T-helper 1 cell treated with Interleukin-12 subunit alpha and Interleukin-12 subunit beta and Interleukin-4 antibody, amounts not matched to agents 30 ng/mL and 1 ng/mL, for 36 hours (primary cell): ENCODE results near the gene DNAJC18. TPM values are rescaled to one million over a fixed set of nuclear protein-coding genes. Genes with fewer than 3 reads are reported as not detected.

Source experiments
- intact Hi-C: fragments of 100-400 bp; cut with micrococcal nuclease; formaldehyde crosslinking; loops from one replicate; pipeline ENCODE4 v1.15.1; 2024
- total RNA-seq: library from RNA; stranded (reverse); gene quantifications from 2 replicates; pipeline ENCODE4 v1.2.3, GENCODE V29; 2022

DNAJC18 gene
- total RNA-seq, 1 donor from 2014 or later, result 13.4 TPM

DNA sequence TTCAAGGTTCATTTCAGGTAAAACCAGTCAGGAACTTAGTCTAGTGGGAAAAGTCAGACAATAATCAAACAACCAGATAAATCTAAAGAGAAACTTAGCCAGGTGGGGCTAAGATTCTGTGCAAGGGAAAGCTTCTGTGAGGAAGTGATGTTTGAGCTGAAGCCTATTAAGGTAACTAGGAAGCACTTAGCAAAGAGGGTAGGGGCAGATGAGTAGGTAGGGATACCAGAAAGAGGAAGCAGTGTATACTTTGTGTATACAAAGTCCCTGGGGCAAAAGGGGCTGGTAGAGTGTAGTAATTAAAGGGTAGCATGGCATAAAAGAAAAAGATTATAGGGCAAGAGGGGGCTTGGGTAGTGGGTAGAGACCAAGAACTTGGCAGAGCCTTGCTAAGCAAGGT, 31.8 kb downstream of the DNAJC18 start:
- intact Hi-C loops, result no loop called here

DNA sequence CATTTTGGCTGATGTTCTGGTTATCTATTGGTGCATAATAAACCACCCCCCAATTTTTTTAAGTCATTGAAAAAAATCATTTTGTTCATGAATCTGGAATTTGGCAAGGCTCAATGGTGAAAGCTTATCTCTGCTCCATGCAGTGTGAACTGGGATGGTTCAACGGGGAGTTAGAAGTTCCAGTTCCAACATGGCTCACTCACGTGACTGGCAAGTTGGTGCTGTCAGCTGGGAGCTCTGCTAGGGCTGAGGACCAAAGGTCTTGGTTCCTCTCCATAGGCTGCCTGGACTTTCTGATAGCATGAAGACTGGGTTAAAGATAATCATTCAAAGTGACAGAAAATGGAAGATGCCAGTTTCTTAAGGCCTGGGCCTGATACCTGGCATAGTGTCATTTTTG, 32.4 kb downstream of the DNAJC18 start:
- intact Hi-C loops, result no loop called here

DNA sequence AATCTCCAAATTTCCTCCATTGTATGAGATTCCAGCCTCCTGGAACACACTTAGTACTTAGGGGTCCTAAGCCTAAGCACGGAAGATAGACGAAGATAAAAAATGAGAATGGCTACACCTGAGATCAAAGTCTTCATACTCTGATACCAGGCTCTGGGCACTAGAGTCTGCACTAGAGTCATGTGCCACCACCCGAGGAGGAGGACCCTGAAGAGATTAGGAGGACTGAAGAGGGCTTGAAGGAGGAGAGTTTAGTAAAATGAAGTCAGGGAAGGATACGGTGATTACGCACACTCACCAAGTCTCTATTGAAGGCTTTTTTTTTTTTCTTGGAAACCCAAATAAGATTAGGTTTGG, 34.9 kb downstream of the DNAJC18 start:
- intact Hi-C loops, result loop anchor here (1.0 to 5.0 kb wide), 17 partner anchors 10 to 1227 kb away; partner anchors contain the start of genes APBB3, BRD8, DNAJC18 and ETF1

DNA sequence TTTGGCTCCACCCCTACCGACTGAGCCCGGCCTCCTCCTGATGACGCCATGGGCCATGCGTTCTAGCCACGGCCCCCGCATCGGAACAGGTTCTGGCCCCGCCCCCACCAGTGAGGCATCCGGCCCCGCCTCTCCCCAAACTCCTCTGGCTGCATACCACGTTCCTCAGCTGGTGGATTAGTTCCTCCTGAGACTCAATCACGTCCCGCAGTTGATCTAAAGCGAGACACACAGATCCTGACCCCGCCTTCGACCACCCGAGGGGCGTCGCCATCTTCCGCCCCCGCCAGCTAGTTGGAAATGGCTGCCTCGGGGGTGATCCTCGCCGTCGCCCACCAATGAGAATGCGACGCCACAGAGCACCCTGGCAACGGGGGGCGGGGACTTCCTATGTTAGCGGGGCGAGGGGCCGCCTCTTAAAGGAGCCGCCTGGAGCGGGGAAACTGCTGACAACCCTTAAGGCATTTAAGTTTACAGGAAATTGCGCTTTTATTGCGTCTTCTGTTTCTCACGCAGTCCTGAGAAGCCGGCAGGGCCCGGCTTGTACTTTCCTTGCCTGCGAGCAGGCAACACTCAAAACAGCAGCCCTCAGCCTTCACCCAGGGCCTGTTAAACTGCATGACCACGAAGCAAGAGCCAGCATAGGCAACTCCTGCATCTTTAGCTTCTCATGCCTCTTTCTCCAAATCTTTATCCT, 35.4 kb downstream of the DNAJC18 start, which contains the start of gene SPATA24:
SPATA24 (minus strand) TSS at position 303 of the 697 bp plus-strand sequence; CDS start at position 274, 29 bp downstream.
- intact Hi-C loops, result loop anchor here (1.0 to 5.0 kb wide), 17 partner anchors 10 to 1227 kb away; partner anchors contain the start of genes APBB3, BRD8, DNAJC18 and ETF1

DNA sequence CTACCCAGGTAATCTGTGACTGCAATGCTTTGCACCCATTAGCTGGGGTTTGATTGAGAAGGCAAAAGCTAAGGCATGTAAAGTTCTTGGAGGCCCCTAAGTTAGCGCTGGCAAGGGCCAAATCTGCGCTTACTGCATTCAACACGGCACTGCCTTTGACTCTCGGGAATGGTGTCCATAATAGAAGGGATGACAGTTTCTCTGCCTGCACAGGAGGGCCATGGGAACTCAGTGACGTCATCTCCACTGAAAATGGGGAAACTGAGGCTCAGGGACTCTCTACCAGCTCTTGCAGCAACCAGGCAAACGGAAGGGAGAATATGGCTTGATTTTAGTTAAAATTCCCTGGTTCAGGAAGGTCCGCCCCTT, 35.9 kb downstream of the DNAJC18 start:
- intact Hi-C loops, result loop anchor here (5.0 kb wide), 4 partner anchors 234 to 1226 kb away; partner anchors contain the start of genes BRD8, FAM53C and KIF20A

DNA sequence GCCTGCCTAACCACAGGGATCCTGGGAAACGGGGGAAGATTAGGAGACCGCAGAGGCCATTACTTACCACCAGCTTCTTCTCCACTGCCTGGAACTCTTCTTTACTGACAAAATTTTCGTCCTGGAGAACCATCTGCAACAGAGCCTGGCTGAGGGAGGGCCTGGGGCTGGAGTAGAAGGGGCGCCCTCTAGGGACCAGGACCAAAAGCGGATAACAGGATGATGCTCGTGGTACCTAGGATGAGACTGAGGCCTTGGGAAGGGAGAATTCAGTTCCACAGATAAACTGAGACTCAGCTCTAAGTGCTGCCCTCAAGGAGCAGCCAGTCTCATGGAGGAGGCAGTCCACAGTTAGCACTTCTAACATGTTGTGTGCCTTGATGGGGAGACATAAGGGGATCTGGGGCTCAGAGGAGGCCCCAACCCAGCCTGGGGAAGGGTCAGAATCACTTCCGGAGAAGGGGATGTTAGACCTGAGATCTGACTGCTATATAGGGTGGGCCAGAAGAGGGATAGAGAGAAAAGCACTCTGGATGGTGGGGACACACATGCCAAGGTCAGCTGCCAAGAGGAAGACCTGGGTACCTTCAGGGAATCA, 36.7 kb downstream of the DNAJC18 start:
- intact Hi-C loops, result loop anchor here (5.0 kb wide), 4 partner anchors 235 to 1225 kb away; partner anchors contain the start of genes BRD8, FAM53C and KIF20A

DNA sequence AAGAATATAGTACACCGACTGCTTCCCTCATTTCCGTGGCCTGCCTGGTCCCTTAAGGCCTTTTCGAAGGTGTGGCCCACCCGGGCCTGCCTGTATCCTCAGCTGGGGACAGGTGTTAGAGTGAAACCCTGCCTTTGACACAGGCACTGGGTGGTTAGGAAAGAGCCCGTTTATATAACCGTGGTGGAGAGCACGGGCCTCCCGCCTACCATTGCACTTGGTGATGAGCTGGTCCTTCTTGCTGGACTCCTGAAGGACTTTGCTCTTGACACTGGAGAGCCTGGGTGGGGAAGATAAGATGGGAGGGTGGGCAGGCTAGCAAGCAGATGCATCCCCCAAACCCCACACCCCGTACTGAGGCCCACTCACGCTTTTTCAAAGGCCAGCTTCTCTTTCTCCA, 37.8 kb downstream of the DNAJC18 start:
- intact Hi-C loops, result loop anchor here (5.0 kb wide), 4 partner anchors 236 to 1224 kb away; partner anchors contain the start of genes BRD8, FAM53C and KIF20A

DNA sequence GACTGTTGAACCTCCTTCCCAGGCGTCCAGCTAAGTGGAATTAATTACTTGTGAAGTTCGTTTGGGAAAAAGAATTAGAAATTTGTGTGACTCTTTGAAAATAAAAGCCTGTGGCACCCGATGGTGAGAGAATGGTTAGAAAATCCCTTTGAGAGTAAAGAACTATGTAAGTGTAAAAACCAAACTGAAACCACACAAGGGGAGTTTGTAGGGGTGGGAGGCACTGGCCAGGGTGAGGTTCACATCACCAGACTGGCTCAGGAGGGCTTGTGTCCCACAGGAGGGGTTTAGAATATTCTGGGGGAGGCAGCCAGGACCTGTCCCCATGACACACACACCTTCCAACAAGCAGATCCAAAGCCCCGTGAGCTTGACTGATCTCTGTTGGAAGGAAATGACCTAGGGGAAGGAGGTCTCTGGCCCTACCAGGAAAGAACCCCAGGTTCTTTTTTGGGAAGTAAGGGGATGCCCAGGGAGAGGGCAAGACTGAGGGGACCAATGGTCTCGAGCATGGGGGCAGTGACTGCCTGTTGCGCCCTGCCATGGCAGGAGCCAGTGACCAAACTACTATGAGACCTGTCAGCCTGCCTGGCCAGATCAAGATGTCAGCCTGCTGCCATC, 39.7 kb downstream of the DNAJC18 start:
- intact Hi-C loops, result loop anchor here (5.0 kb wide), 4 partner anchors 238 to 1222 kb away; partner anchors contain the start of genes BRD8, FAM53C and KIF20A

DNA sequence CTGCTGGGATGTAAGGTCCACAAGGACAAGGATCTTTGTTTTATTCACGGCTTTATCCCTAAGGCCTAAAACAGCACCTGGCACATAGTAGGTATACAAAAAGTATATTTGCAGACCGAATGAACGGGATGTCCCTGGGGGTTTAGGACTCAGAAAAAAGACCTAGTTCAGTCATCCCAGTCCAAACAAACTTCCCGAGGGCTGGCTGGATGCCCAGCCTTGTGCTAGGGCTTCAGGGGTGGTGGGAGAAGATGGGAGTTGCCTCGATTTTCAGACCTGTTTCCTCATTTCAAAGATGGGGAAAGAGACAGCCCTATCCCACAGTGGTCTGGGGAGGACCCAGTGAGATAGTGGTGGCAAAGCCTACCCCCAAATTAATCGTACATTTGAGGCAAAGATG, 41.4 kb downstream of the DNAJC18 start:
- intact Hi-C loops, result no loop called here

DNA sequence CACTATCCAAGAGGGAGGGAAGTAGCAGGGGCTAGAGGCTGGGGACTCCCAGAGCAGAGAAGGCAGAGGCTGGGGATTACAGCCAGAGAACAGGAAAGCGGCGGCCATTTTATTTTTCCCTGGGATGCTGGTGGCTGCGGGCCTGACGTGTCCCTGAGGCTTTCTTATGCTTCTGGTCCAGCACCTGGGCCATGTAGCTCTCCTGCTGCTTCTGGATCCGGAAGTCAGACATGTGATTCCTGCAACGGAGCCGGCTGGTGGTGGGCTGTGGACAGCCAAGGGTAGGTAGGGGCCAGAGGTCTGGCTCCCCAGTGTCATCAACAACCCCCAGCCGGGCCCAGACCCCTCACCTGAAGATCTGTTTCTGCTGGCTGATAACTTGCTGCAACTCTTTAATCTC, 42.6 kb downstream of the DNAJC18 start:
- intact Hi-C loops, result no loop called here

DNA sequence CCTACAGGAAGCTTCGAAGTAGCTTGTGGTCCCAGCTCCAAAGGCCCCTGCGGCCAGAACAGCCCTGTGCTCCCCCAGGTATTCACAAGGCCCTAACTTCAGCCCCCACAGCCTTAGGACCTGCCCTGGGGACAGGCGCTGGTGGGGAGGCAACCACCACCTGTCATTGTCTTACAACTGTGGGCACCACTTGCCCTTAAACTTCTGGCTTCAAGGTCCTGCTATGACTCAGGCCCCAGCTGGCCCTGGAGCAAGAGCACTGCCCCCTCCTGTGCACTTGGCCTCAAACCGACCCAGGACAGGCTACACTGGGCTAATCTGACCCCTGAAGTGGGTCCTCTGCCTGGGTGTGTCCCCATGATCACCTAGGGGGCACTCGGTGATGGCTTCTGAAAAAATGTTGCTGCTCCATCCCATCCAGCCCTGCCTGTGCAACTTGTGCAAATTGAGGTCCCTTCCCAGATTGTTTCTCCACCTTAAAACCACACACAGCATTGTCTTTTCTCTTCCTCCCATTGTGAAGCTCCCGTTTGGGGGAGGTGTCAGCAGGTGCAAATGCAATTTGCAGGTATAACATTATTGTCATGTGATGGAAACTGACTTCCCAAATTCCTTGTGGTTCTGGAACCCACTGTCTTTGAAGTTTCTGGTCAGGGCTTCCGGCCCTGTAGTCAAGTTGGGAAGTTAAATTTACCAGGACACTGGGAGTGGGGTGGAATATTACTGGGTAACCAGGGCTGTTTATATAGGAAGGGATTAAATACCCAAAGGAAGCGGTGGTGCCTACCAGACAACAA, 43.3 kb downstream of the DNAJC18 start:
- intact Hi-C loops, result no loop called here

DNA sequence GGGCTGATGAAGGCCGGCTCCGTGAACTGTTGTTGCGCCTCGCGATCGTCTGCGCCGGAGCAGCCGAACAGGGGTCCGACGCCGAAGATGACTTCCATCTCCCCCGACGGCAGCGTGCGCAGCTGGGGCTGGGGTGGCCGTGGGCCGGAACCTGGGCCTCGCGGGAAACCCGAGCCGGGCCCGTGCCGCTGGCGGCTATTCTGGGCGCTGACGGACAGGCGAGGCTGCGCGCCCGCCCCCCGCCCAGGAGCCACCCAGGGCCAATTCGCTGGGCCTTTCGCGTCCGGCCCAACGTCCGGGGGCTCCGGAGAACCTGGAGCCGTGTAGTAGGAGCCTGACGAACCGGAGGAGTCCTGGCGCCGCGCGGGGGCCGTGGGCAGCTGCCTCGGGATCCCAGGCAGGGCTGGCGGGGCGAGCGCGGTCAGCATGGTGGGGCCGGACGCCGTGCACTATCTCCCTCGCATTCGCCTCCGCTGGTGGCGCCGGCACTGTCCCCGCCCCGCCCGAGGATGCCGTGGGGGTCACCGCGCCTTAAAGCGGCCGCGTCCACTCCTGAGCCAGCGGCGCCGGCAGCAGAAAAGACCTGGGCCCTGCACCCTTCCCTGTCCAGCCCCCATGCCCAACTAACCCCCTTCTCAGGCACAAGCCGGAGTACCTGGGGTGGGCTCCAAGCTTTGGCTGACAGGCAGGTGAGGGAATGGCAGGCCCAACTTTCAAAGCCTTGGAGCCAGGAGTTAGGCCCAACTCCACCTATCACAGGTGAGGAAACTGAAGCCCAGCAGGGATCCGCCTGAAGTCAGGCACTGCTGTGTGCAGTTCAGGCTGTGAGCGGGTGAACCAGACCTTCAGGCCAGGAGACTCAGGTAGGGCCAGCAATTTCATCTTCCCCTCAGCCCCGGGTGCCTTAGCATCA, 44.4 kb downstream of the DNAJC18 start, which contains the start of gene PROB1:
PROB1 (minus strand) TSS at position 451 of the 913 bp plus-strand sequence; CDS start at position 428, 23 bp downstream.
- intact Hi-C loops, result loop anchor here (5.0 kb wide), 3 partner anchors 568 to 1643 kb away; partner anchors contain the start of genes EGR1 and HNRNPA0

DNA sequence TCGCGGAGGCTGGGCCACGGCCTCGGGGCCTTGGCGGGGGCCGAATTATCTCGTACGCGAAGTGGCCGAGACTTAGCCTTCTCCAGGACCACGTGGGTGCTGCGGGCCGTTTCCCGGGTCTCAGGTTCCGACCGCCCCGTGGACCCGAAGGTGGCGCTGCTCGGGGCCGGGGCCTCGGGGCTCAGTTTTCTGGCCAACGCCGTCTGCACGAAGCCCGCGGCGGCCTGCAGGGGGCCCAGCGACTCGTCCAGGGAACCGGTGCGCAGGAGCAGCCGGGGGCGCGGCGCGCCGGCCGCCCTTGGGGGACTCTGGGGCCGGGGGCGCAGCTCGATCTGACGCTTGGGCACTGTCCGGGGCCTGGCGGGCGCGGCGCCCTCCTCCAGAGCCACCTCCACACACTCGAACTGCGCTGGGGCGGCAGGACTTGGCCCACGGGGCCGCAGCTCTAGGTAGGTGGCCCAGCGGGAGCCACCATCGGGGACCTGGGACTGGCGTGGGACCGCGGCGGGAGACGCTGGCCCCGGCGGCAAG, 45.1 kb downstream of the DNAJC18 start:
- intact Hi-C loops, result loop anchor here (5.0 kb wide), 3 partner anchors 567 to 1642 kb away; partner anchors contain the start of genes EGR1 and HNRNPA0

DNA sequence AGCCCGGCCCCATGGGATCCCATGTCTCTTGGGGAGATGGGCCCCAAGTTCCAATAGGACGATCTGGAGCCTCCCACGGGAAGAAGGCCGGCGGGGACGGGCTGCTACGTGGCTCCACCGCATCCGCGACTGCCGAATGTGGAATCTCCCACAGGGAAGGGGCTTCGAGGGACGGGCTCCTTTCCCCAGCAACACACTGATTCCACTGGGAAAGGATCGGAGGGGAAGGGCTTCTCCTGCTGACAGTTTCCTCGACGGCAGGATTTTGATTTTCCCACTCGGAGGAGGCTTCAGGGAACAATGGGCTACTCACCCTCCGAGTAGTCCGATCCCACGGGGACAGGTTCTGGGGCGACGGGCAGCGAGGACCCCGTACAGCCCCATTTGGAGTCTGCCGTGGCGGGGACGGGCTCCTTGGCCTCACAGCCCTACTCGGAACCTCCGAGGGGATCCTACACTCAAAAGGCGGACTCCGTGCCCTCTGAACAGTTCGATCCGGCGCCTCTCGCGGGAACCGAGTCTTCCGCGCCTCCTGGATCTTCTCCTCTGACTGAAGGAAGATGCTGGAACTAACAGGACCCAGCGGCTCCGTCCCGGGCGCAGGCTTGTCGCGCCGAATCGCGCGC, 45.7 kb downstream of the DNAJC18 start:
- intact Hi-C loops, result loop anchor here (1.0 to 5.0 kb wide), 11 partner anchors 11 to 1641 kb away; partner anchors contain the start of genes DNAJC18, EGR1, ETF1 and HNRNPA0

DNA sequence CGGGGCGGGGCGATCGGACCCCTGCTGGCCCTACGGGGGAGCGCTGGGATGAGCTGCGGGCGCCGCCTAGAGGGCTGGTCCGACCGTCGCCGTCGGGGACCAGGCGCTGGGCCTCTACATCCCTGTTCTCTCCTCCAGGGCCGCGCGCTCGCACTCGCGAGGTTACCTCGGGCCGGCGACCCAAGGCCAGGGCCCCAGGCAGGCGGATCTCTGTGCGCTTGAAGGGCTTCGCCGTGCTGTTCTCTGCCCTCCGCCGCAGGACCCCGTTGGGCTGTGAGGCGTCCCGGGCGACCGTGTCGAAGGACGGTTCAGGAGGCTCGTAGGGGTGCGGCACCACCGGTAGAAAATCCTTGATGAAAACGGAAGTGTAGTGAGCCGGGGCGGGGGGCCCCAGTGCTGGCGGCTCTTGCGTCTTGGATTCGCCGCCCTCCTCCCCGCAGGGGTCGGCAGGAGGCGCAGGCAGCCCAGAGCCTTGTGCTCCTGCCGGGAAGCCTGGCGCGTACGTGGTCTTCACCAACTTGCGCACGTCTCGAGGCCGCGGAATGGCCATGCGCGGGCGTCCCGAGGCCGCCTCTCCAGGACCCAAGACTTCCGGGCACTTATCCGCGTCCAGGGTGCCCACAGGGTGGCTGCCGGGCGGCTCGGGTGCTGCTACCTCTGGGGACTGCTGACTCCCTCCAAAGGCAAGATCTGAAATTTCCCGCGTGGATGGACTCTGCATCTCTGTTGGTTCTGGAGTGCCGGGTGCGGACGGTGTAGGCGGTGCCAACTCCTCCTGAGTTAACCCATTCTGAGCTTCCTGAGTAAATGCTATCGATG, 46.4 kb downstream of the DNAJC18 start:
- intact Hi-C loops, result loop anchor here (1.0 to 5.0 kb wide), 14 partner anchors 11 to 1641 kb away; partner anchors contain the start of genes DNAJC18, EGR1, ETF1 and HNRNPA0

DNA sequence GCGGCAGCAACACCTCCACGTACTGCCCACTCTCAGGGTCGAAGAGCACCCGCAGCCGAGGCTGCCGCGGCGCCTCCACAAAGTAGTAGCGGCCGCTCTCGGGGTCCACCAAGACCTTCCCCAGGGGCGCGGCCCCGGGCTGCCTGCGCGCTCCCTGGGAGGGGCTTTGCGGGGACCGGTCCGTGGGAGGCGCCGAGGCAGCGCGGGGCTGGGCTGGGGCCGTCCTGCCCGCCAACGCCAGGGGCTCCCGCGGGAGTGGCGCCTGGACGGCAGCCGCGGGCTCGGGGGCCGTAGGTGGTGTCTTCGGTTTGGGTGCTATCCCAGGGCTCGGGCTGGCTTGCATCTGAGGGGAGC, 47.0 kb downstream of the DNAJC18 start:
- intact Hi-C loops, result loop anchor here (1.0 to 5.0 kb wide), 11 partner anchors 30 to 1640 kb away; partner anchors contain the start of genes EGR1, ETF1, HNRNPA0 and HSPA9

DNA sequence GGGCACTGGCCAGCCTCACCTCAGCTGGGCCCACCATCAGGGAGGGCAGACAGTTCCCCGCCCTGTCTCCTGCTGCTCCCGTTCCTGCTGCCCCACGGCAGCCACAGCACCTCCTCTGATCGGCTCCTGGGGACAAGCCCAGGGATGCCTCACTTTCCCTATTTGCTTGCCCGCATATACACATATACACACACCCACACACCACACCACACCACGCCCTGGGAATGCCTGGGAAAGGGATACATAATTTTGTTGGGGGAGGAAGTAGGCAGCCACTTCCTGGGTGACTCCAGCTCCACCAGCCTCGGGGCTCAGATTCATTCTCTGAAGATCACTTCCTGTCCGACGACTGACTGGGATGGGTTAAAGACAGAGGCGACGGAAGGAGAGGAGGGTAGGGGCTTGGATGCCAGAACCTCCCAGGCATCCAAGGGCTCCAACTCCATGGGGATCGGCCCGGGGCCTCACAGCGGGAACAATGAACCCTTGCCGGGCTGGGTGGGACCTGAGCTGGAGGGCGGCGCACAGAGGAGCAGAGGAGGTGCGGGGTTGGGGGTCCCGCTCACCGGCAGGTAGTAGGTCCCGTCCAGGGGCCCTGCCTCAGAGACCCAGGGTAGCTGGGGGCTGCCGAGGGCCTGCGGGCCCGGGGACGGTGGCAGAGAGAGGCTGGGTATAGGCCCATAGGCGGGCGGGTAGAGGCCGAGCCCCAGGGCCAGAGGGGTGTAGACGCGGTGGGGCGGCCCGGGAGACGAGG, 47.6 kb downstream of the DNAJC18 start:
- intact Hi-C loops, result loop anchor here (1.0 to 5.0 kb wide), 11 partner anchors 29 to 1639 kb away; partner anchors contain the start of genes EGR1, ETF1, HNRNPA0 and HSPA9
